ENCODE results near the gene CDHR4. TPM values are rescaled to one million over a fixed set of nuclear protein-coding genes. Genes with fewer than 3 reads are reported as not detected.

The CDHR4 gene
- total and polyA plus RNA-seq, 5 experiments from 2014 or later: not detected

DNA sequence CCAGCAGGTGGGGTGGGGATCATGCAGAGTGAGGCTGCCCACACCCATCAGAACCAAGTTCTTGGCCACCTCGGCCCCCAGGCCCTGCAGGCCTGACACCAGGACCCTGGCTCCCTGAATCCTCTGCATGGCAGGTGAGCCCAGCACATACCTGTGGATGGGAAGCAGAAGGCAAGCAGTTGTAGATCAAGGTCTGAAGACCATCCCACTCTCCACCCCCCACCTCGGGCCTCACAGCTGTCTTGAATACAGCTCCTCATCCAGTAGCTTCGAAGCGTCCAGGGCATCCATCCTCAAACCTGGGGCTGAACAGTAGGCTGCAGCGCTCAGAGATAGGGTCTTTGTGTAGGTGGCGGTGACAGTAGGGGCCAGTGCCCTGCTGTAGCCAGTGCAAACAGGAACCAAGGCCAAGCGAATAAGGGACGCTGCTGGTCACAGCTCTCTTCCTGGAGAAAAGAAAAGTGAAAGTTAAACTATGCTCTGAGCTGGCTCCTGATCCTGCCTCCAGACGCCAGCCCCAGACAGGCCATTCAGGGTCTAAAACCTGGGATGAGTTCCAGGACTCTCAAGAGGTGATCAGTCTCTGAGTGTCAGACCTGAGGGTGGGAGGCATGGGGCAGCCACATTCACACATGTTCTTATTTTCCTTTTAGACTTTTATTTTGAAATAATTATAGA lies 14.0 kb upstream of the CDHR4 start, which contains the start of gene UBA7:
TSS of gene UBA7 (minus strand) at position 457 of the 678 bp plus-strand sequence. CDS start at position 291, 166 bp downstream.
- POLR2A ChIA-PET: interaction anchor here (0.5 to 7.6 kb wide), 5 partner anchors 9 to 198 kb away, joined by 3 to 124 read pairs (median 5); partner anchors contain the start of genes AMIGO3, INKA1 and IP6K1
- no peaks in the 10 kb centered on the region for H3K9me3 Mint-ChIP-seq
- peaks cover 18 to 62% (median 44%) of the 10 kb centered on the region in 4 donors for H3K4me1 Mint-ChIP-seq
- peak; percentile 88 to 94 for ATAC-seq
- H3K36me3 Mint-ChIP-seq: peaks cover 0 to 30% (median 10%) of the 10 kb centered on the region in 3 donors
- peak within 1 kb of the TSS; percentile 95 to 100 (median 98) for H3K27ac Mint-ChIP-seq
- no peaks in the 10 kb centered on the region for H3K27me3 Mint-ChIP-seq
- H3K4me3 Mint-ChIP-seq: peak within 1 kb of the TSS; percentile 91 to 99 (median 96)
- peak in 3 of 10 donors; percentile 55 for DNase-seq

DNA sequence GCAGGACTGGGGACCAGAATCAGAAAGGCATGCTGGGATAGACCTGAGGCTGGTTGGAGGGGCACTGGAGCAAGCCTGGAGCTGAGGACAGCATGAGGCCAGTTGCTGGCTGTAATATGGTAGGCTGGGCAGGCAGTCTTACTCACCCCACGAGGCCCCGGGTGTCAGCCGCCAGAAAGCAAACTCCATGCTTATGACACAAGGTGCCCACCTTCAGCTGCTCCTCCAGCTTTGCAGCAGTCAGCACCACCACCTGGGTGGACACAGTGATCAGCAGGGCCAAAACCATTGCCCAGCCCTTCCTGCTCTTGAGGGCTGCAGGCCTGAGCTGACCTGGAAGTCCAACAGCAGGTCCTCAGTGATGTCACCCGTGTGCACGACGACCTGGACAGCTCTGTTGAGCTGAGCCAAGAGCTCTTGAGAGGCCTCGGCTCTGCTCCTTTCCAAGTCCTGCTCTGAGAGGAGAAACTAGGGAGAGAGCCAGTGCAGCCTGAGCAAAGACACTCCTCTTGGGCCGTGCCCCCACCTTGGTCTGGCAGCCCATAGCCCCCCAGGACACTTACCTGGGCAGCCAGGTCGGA lies 13.3 kb upstream of the CDHR4 start:
- H3K4me1 Mint-ChIP-seq: peaks cover 24 to 68% (median 50%) of the 10 kb centered on the region in 4 donors
- no peaks in the 10 kb centered on the region for H3K27me3 Mint-ChIP-seq
- POLR2A ChIA-PET: interaction anchor here (0.5 to 7.6 kb wide), 5 partner anchors 9 to 198 kb away, joined by 3 to 124 read pairs (median 5); partner anchors contain the start of genes AMIGO3, INKA1 and IP6K1
- H3K4me3 Mint-ChIP-seq: peak overlapping the region; percentile 91 to 99 (median 96)
- H3K36me3 Mint-ChIP-seq: peaks cover 0 to 35% (median 10%) of the 10 kb centered on the region in 3 donors
- ATAC-seq: peak; percentile 5 to 25
- H3K27ac Mint-ChIP-seq: peak overlapping the region; percentile 95 to 100 (median 98)
- no peak for DNase-seq
- H3K9me3 Mint-ChIP-seq: no peaks in the 10 kb centered on the region

DNA sequence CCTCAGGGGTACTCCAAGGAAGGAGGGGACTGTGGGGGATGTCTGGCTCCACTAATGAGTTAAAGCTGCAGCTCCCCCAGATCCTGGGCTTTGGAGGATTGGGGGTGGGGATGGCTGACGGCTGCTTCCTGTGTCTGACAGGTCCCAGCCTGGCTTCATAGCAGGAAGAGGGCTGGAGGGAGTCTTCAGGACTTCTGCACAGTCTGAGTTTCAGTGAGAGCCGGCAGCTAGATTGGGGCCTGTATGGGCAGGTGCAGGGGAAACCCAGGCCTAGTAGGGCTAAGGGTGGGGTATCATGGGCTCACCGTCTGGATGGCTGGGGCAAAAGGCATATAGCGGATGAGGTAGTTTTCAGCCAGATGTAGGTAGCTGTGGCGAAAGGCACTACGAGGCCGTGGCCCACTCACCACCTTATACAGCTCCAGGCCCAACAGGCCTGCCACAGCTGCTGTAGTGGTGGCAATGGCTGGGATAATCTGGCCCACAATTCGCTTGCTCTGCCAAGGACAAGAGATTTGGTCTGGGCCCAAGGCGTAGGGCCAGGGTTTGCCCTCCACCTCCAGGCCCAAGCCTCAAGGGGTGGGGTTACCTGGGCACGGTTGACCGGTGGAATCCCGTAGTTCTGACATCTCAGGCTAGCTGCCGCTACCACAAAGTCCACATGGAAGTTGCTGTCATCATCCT lies 7.9 kb upstream of the CDHR4 start:
- Mint-ChIP-seq H3K27ac (peak overlapping the region; percentile 70 to 96 (median 93)), H3K9me3 (no peaks in the 10 kb centered on the region), H3K27me3 (no peaks in the 10 kb centered on the region), H3K4me3 (peak overlapping the region in 8 of 10 donors; percentile 11 to 82 (median 58)), H3K36me3 (peaks cover 0 to 38% (median 10%) of the 10 kb centered on the region in 3 donors), H3K4me1 (peaks cover 41 to 87% (median 75%) of the 10 kb centered on the region in 4 donors)
- no peak for DNase-seq
- POLR2A ChIA-PET: interaction anchor here (0.6 to 8.3 kb wide), 3 partner anchors 30 to 138 kb away, joined by 3 to 116 read pairs (median 5); no protein-coding TSS in a partner anchor
- no peak for ATAC-seq

DNA sequence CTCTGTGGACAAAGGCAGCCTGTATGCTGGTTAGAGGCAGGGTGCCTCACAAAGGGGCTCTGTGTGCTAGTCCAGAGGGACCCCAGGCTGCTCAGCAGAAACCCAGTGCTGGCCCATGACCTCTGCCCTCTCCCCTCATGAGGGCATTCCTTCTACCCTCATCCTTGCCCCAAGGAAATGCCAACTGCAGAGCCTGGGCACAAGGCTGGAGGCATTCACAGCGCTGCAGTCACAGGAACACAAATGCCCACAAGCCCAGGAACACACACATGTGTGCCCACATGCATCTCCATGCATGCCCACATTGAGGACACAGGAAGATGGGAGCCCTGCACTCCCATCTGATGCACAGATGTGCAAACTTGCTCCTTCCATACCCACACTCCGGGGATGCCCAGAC lies 7.2 kb upstream of the CDHR4 start:
- ATAC-seq (no peak), DNase-seq (no peak)
- Mint-ChIP-seq H3K4me1 (peaks cover 44 to 84% (median 74%) of the 10 kb centered on the region in 4 donors), H3K36me3 (peaks cover 0 to 36% (median 10%) of the 10 kb centered on the region in 3 donors), H3K4me3 (peak overlapping the region in 9 of 10 donors; percentile 18 to 82 (median 58)), H3K9me3 (no peaks in the 10 kb centered on the region), H3K27ac (peak overlapping the region; percentile 70 to 96 (median 93)), H3K27me3 (peaks cover under 1 to 2% (median 2%) of the 10 kb centered on the region in 5 donors)
- POLR2A ChIA-PET: interaction anchor here (0.7 to 8.3 kb wide), 6 partner anchors 8 to 134 kb away, joined by 3 to 124 read pairs (median 20); partner anchors contain the start of genes IP6K1 and UBA7

DNA sequence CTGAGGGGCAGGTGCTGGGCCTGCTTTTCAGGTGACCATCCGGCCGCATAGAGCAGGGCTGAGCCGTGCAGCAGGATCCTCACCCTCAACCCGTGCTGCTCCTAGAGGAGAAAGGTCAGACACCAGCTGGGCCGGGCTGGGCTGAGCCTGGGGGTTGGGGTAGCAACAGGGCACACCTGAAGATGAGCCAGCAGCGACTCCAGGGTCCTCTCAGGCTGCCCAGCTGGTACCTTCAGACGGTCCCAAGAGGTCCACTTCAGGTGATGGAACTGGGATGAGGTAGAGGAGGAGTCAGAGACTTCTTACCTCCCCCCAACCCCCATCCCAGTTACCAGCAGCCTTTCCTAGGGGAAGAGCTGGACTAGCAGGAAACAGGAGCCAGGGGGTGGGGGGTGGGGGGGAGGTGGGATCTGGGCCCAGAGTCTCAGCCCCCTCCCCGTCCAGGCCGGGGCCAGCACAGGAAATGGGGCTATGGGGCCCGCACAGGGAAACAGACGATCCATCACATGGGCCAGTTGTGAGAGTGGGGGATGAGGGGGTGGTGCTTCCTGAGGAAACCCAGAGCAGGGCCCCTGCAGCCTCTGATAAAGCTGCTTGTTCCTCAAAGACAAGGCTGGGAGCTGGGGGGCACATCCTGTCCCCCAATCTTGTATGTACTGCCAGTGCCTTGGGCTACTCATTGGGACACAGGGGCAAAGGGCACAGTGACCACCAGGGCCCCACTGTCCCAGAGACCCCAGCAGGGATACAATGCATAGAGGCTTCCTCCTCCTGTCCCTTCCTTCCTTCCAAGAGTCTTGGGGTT lies 6.4 kb upstream of the CDHR4 start:
- ATAC-seq: peak in 1 of 2 donors; percentile 24
- H3K9me3 Mint-ChIP-seq: no peaks in the 10 kb centered on the region
- peak in 8 of 10 donors; percentile 35 to 77 (median 46) for DNase-seq
- peaks cover 40 to 76% (median 69%) of the 10 kb centered on the region in 4 donors for H3K4me1 Mint-ChIP-seq
- peak overlapping the region; percentile 7 to 92 (median 74) for H3K4me3 Mint-ChIP-seq
- H3K36me3 Mint-ChIP-seq: peaks cover 0 to 28% (median 5%) of the 10 kb centered on the region in 3 donors
- H3K27ac Mint-ChIP-seq: peak overlapping the region; percentile 68 to 96 (median 94)
- POLR2A ChIA-PET: interaction anchor here (0.9 to 8.3 kb wide), 7 partner anchors 8 to 280 kb away, joined by 3 to 124 read pairs (median 4); partner anchors contain the start of genes IP6K1, MON1A and UBA7
- peaks cover 2 to 10% (median 7%) of the 10 kb centered on the region in 5 donors for H3K27me3 Mint-ChIP-seq

DNA sequence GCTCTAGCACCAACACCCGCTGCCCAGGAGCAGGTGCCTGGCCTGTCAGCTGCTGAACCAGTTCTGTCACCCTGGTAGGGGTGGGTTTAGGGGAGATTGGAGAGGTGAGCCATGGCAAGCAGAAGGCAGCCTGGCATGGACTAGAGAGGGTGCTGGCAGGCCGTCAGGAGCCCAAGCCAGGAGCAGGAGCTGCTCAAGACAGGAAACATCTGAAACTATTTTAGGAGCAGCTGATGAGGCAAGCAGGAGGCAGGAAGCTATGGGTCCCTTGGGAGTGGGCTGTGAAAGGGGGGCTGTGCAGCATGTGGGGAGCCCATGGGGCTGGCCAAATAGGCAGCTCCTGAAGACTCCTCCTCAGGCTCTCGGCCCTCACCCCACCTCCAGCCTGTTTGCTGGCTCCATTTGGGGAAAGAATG lies 5.7 kb upstream of the CDHR4 start:
- Mint-ChIP-seq H3K4me3 (peak overlapping the region; percentile 51 to 92 (median 76)), H3K27me3 (peaks cover 2 to 11% (median 9%) of the 10 kb centered on the region in 5 donors), H3K4me1 (peaks cover 39 to 71% (median 67%) of the 10 kb centered on the region in 4 donors), H3K27ac (peak overlapping the region; percentile 83 to 96 (median 93)), H3K36me3 (peaks cover 0 to 22% (median 3%) of the 10 kb centered on the region in 3 donors), H3K9me3 (no peaks in the 10 kb centered on the region)
- peak in 1 of 10 donors; percentile 10 for DNase-seq
- POLR2A ChIA-PET: interaction anchor here (0.9 to 8.3 kb wide), 8 partner anchors 9 to 281 kb away, joined by 3 to 124 read pairs (median 4); partner anchors contain the start of genes IP6K1, MON1A and UBA7
- ATAC-seq: no peak

DNA sequence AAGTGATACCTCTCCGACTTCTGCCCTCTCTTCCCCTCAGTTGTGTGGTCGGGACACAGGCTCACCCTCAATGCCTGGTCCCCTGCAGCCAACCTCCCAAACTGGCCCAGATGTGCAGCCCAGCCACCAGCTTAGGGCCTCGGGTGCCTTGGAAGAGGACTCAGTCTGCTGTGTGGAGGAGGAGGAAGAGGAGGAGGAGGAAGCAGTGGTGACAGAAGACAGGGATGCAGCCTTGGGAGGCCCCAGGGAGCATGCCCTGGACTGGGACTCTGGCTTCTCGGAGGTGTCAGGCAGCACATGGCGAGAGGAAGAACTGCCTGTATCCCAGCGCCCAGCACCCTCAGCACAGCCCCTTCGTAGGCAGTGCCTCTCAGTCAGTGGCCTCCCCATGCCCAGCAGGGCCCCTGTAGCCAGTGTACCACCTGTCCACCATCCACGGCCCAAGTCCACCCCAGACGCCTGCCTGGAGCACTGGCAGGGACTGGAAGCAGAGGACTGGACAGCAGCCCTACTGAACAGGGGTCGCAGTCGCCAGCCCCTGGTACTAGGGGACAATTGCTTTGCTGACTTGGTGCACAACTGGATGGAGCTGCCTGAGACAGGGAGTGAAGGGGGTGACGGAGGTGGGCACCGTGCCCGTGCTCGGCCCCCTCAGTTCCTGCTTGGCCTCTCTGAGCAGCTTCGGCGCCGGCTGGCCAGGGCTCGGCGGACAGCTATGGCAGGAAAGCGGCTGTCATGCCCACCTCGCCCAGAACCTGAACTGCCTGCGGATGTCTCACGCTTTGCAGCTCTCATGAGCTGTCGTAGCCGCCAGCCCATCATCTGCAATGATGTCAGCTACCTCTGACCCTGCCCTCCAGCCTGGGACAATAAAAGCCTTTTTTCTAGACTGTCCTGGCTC lies 4.7 kb upstream of the CDHR4 start:
- POLR2A ChIA-PET: interaction anchor here (0.6 to 8.3 kb wide), 13 partner anchors 10 to 503 kb away, joined by 3 to 124 read pairs (median 7); partner anchors contain the start of genes IP6K1, MON1A, RBM6 and TRAIP
- H3K36me3 Mint-ChIP-seq: peaks cover 0 to 12% (median 0%) of the 10 kb centered on the region in 3 donors
- peaks cover 2 to 11% (median 9%) of the 10 kb centered on the region in 5 donors for H3K27me3 Mint-ChIP-seq
- peak overlapping the region; percentile 71 to 95 (median 88) for H3K4me3 Mint-ChIP-seq
- ATAC-seq (no peak), DNase-seq (peak in 2 of 10 donors; percentile 15 to 29)
- peaks cover 34 to 65% (median 60%) of the 10 kb centered on the region in 4 donors for H3K4me1 Mint-ChIP-seq
- peak overlapping the region; percentile 83 to 96 (median 93) for H3K27ac Mint-ChIP-seq
- no peaks in the 10 kb centered on the region for H3K9me3 Mint-ChIP-seq

DNA sequence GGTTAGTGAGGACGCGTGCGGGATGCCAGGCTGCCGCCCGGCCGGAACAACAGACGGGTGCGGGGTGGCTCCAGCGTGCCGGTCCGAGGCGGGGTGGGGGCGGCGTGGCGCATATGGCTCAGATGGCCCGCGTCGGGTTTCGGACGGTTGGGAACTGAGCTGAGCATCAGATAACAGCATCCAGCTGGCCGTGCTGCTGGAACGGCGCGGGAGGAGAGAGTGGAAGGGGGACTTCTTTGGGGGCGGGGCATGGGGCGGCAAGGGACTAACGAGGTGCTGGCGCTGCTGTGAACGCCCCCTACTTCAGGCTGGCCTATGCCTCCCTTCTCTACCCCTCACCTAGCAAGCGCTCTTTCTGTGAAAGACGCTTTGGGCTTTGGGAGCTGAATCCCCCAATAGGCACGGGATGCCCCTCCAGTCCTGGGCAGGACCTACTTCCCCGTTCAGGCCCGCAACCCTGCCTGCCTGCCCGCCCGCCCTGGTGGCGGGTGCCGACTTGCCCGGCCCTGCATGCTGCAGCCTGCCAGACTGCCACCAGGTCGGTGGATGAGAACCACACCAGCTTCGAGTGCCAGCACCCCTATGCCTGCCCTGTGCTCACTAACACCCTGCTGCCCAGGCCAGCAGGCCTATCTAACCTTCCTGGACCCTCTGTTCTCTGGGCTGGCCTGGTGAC lies 3.9 kb upstream of the CDHR4 start:
- H3K27ac Mint-ChIP-seq: peak overlapping the region in 9 of 10 donors; percentile 53 to 96 (median 90)
- ATAC-seq: peak; percentile 39 to 45

DNA sequence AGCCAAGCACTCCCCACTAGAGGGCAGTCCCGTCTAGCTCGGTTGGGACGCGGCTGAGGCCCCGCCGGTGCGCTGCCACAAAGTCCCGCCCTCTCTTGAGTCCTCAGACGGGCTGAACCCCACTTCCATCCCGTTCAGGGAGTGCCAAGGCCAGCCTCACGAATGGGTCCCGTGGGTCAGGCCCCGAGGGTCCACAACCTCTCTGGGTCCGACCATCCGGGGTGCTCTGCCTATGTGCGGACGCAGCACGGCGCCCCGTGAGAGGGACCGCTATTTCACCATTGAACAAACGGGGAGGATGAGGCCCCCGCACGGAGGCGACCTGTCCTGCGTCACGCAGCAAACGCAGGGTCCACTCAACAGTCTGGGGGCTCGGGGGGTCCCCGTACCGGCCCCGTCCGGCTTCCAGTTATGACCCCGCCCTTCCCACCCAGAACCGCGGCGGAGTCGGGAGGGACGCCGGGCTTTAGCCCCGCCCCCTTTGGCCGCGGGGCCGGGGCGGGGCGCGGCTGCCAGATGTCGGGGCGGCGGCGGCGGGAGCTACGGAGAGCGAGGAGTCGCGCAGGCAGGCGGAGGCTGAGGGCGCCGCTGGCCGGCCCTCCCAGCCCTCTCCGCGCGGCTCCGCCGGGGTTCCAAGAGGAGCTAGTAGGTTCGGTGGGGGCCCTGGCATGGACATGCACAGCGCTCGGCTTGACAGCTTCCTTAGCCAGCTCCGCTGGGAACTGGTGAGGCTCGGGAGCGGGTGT lies 3.2 kb upstream of the CDHR4 start, which contains the start of gene INKA1:
TSS of gene INKA1 (plus strand) at position 543 of the 746 bp plus-strand sequence. CDS start at position 675, 132 bp downstream.
- peaks cover 0 to 2% (median 0%) of the 10 kb centered on the region in 3 donors for H3K36me3 Mint-ChIP-seq
- ATAC-seq: peak; percentile 79 to 82
- DNase-seq: peak; percentile 79 to 94 (median 88)
- no peaks in the 10 kb centered on the region for H3K9me3 Mint-ChIP-seq
- H3K27me3 Mint-ChIP-seq: peaks cover 2 to 11% (median 9%) of the 10 kb centered on the region in 5 donors
- POLR2A ChIA-PET: interaction anchor here (0.6 to 8.3 kb wide), 19 partner anchors 12 to 333 kb away, joined by 3 to 124 read pairs (median 4); partner anchors contain the start of genes AMIGO3, GMPPB, IP6K1 and RBM6
- peaks cover 24 to 50% (median 48%) of the 10 kb centered on the region in 4 donors for H3K4me1 Mint-ChIP-seq
- H3K4me3 Mint-ChIP-seq: peak within 1 kb of the TSS; percentile 71 to 95 (median 92)
- H3K27ac Mint-ChIP-seq: peak within 1 kb of the TSS; percentile 86 to 98 (median 94)

More for the DNA sequence above, 3.9 kb upstream of the CDHR4 start:
- POLR2A ChIA-PET: interaction anchor here (0.6 to 8.3 kb wide), 19 partner anchors 11 to 504 kb away, joined by 3 to 124 read pairs (median 4); partner anchors contain the start of genes AMIGO3, GMPPB, IP6K1 and MON1A
- peak; percentile 26 to 73 (median 61) for DNase-seq
- peaks cover 30 to 57% (median 55%) of the 10 kb centered on the region in 4 donors for H3K4me1 Mint-ChIP-seq
- H3K4me3 Mint-ChIP-seq: peak overlapping the region; percentile 71 to 95 (median 88)
- no peaks in the 10 kb centered on the region for H3K9me3 Mint-ChIP-seq
- peaks cover 2 to 11% (median 9%) of the 10 kb centered on the region in 5 donors for H3K27me3 Mint-ChIP-seq
- H3K36me3 Mint-ChIP-seq: peaks cover 0 to 7% (median 0%) of the 10 kb centered on the region in 3 donors

Measured in naive thymus-derived CD8-positive, alpha-beta T cell (primary cell).